ENCODE measurements around the gene TFE3. TPM values are rescaled to one million over a fixed set of nuclear protein-coding genes. Genes with fewer than 3 reads are reported as not detected.

TFE3 gene
- total RNA-seq, 1 experiment from 2014 or later, result 35.1 TPM

DNA sequence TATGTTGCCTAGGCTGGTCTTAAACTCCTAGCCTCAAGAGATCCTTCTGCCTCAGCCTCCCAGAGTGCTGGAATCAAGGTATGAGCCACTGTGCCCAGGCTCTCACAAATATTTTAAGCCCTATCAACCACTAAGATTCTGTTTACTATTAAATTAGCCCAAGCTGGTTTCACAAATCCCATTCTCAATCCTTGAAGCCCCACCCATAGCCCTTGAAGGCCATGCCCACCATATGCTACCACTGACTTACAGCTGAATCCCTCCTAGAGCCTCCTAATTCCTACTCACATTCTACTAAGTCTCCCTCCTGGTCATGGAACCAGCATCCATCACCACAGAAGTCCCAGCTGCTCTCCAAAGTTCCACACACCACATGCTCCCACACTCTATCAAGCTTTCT, 50.8 kb downstream of the TFE3 start:
- CTCF ChIA-PET, result no interaction called here
- intact Hi-C loops (cut with micrococcal nuclease; ENCODE audit: unreplicated experiment), result no loop called here
- no peaks in the 10 kb centered on the region for H3K9me3 Mint-ChIP-seq (ENCODE audit: low read depth, unreplicated experiment)
- BruUV-seq (replicated peaks), result no TSS peak
- H3K4me3 Mint-ChIP-seq (ENCODE audit: low read depth, unreplicated experiment), result no peak overlapping the region
- no peaks in the 10 kb centered on the region for H3K4me1 Mint-ChIP-seq (ENCODE audit: low read depth, unreplicated experiment)
- TF ChIP-seq, protein P1, sequence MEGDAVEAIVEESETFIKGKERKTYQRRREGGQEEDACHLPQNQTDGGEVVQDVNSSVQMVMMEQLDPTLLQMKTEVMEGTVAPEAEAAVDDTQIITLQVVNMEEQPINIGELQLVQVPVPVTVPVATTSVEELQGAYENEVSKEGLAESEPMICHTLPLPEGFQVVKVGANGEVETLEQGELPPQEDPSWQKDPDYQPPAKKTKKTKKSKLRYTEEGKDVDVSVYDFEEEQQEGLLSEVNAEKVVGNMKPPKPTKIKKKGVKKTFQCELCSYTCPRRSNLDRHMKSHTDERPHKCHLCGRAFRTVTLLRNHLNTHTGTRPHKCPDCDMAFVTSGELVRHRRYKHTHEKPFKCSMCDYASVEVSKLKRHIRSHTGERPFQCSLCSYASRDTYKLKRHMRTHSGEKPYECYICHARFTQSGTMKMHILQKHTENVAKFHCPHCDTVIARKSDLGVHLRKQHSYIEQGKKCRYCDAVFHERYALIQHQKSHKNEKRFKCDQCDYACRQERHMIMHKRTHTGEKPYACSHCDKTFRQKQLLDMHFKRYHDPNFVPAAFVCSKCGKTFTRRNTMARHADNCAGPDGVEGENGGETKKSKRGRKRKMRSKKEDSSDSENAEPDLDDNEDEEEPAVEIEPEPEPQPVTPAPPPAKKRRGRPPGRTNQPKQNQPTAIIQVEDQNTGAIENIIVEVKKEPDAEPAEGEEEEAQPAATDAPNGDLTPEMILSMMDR (IDR thresholded peaks at IDR 0.05; ENCODE audit: unreplicated experiment), result no peak
- DNase-seq, result no peak
- no peaks in the 10 kb centered on the region for H3K27me3 Mint-ChIP-seq (ENCODE audit: unreplicated experiment)
- no peak overlapping the region for H3K27ac Mint-ChIP-seq (ENCODE audit: unreplicated experiment)
- H3K36me3 Mint-ChIP-seq (ENCODE audit: insufficient read depth, unreplicated experiment), result peaks cover 34% of the 10 kb centered on the region

DNA sequence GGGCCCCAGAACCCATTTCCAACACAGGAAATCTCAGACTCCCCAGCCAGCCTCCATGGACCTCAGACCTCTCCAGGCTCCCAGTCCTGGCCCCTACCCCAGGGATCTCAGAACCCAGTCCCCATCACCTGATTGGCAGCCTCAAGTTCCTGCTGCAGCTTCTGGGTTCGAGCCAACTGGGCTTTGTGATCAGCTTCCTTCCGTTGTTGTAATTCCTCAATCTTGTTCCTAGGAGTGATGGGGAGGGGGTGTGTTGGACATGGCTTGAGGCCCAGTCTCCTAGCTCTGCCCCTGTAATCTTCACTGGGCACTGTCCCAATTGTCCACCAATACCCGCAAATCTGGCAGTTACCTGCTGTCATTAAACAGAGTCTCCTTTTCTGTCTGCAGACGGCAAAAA, 53.7 kb downstream of the TFE3 start:
- H3K4me1 Mint-ChIP-seq (ENCODE audit: low read depth, unreplicated experiment), result no peaks in the 10 kb centered on the region
- H3K4me3 Mint-ChIP-seq (ENCODE audit: low read depth, unreplicated experiment), result no peak overlapping the region
- DNase-seq, result no peak
- CTCF ChIA-PET, result no interaction called here
- TF ChIP-seq, protein P1 (IDR thresholded peaks at IDR 0.05; ENCODE audit: unreplicated experiment), result no peak
- peaks cover 49% of the 10 kb centered on the region for H3K36me3 Mint-ChIP-seq (ENCODE audit: insufficient read depth, unreplicated experiment)
- no peaks in the 10 kb centered on the region for H3K9me3 Mint-ChIP-seq (ENCODE audit: low read depth, unreplicated experiment)
- no peak overlapping the region for H3K27ac Mint-ChIP-seq (ENCODE audit: unreplicated experiment)
- H3K27me3 Mint-ChIP-seq (ENCODE audit: unreplicated experiment), result no peaks in the 10 kb centered on the region
- intact Hi-C loops (cut with micrococcal nuclease; ENCODE audit: unreplicated experiment), result no loop called here
- BruUV-seq (replicated peaks), result no TSS peak

DNA sequence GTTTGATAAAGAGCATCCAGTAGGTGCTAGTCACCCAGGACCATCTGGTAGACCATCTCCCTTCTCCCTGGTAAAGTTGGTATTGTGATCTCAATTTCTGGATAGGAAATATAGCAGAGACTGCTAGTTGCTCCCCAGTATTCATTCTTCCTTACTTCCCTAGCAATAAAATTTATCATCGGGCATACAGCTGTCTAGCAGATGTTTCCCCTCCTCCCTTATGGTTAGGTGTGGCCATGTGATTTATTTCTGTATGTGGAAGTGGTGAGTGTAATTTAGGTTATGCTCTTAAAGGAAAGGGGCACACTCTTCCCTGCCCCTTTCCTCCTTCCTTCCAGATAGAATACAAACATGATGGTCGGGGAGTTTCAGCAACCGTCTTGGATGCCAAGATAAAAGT, 59.3 kb downstream of the TFE3 start:
- intact Hi-C loops (cut with micrococcal nuclease; ENCODE audit: unreplicated experiment), result no loop called here
- CTCF ChIA-PET, result no interaction called here
- H3K27ac Mint-ChIP-seq (ENCODE audit: unreplicated experiment), result no peak overlapping the region
- TF ChIP-seq, protein P1 (IDR thresholded peaks at IDR 0.05; ENCODE audit: unreplicated experiment), result no peak
- H3K36me3 Mint-ChIP-seq (ENCODE audit: insufficient read depth, unreplicated experiment), result peaks cover 48% of the 10 kb centered on the region
- no peaks in the 10 kb centered on the region for H3K27me3 Mint-ChIP-seq (ENCODE audit: unreplicated experiment)
- no TSS peak for BruUV-seq (replicated peaks)
- no peak overlapping the region for H3K4me3 Mint-ChIP-seq (ENCODE audit: low read depth, unreplicated experiment)
- no peaks in the 10 kb centered on the region for H3K9me3 Mint-ChIP-seq (ENCODE audit: low read depth, unreplicated experiment)
- H3K4me1 Mint-ChIP-seq (ENCODE audit: low read depth, unreplicated experiment), result no peaks in the 10 kb centered on the region
- DNase-seq, result no peak

DNA sequence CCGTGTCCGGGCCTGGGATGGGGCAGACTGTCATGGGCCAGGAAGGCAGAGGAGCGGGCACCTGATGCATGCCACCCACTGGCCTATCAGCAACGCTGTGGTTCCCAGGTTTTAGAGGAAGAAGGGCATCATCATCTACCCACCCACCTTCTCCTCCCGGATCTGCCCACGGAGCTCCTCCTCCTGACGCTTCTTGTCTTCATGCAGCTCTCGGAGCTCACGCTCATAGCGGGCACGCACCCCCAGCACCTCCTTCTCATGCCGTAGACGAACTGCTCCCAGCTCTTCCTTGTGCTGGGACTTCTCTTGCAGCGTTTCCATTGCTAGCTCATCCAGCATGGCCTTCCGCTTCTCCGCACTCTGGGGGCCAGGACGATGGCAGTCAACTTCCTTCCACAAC, 60.1 kb downstream of the TFE3 start:
- TF ChIP-seq, protein P1 (IDR thresholded peaks at IDR 0.05; ENCODE audit: unreplicated experiment), result no peak
- Mint-ChIP-seq H3K27me3 (ENCODE audit: unreplicated experiment) (no peaks in the 10 kb centered on the region), H3K9me3 (ENCODE audit: low read depth, unreplicated experiment) (no peaks in the 10 kb centered on the region), H3K4me3 (ENCODE audit: low read depth, unreplicated experiment) (no peak overlapping the region), H3K36me3 (ENCODE audit: insufficient read depth, unreplicated experiment) (peaks cover 49% of the 10 kb centered on the region), H3K27ac (ENCODE audit: unreplicated experiment) (no peak overlapping the region), H3K4me1 (ENCODE audit: low read depth, unreplicated experiment) (no peaks in the 10 kb centered on the region)
- no peak for DNase-seq
- CTCF ChIA-PET, result interaction anchor here (0.5 kb wide), 1 partner anchor 17 kb away, joined by 5 read pairs; no protein-coding TSS in a partner anchor
- intact Hi-C loops (cut with micrococcal nuclease; ENCODE audit: unreplicated experiment), result no loop called here
- TSS peak; percentile 74 for BruUV-seq (replicated peaks)
